ENCODE data around the gene OBSCN. TPM values are rescaled to one million over a fixed set of nuclear protein-coding genes. Genes with fewer than 3 reads are reported as not detected.

Gene OBSCN
- total and polyA plus RNA-seq, 7 experiments from 2014 or later, result 1.3 to 132 (median 76.4) TPM

DNA sequence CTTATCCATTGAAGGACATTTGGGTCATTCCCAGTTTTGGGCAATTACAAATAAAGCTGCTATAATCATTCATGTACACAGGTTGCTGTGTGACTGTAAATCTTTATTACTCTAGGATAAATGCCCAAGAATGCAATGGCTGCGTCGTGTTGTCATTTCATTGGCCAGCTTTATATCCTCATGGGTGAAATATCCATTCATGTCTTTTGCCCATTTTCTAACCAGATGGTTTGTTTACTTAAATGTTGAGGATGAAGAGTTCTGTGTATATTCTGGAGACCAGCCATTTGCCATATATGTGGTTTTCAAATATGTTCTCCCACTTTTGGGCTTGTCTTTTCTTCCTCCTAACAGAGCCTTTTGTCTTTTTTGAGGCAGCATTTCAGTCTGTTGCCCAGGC lies 173.5 kb downstream of the OBSCN start:
- POLR2A ChIA-PET, result no interaction called here
- Histone ChIP-seq H3K27me3 (ENCODE audit: control insufficient read depth in 2 of 2, insufficient read depth in 2 of 2, low read length in 2 of 2) (peaks cover 0 to 4% of the 10 kb centered on the region in 2 donors), H3K4me3 (ENCODE audit: low read length) (no peak overlapping the region), H3K9me3 (ENCODE audit: control insufficient read depth in 2 of 3, low read length in 3 of 3) (no peaks in the 10 kb centered on the region), H3K4me1 (ENCODE audit: control insufficient read depth in 2 of 2, insufficient read depth in 2 of 2, low read length in 2 of 2) (no peaks in the 10 kb centered on the region), H3K27ac (ENCODE audit: low read depth, low read length) (no peak overlapping the region), H3K36me3 (ENCODE audit: control insufficient read depth in 2 of 3, insufficient read depth in 3 of 3, low read length in 3 of 3) (no peaks in the 10 kb centered on the region)
- Mint-ChIP-seq H3K4me1 (peaks cover 6 to 18% (median 8%) of the 10 kb centered on the region in 7 donors), H3K4me3 (no peak overlapping the region), H3K36me3 (peaks cover 0 to under 1% (median 0%) of the 10 kb centered on the region in 5 donors), H3K9me3 (no peaks in the 10 kb centered on the region), H3K27me3 (peaks cover 0 to 61% (median 9%) of the 10 kb centered on the region in 5 donors), H3K27ac (no peak overlapping the region)
- DNase-seq, result no peak
- no peak for ATAC-seq
- CTCF ChIA-PET, result no interaction called here
- intact Hi-C loops (cut with micrococcal nuclease), result no loop called here

- intact Hi-C loops (cut with micrococcal nuclease), result no loop called here
- ATAC-seq (no peak), DNase-seq (no peak)
- no peak overlapping the region for H3K4me3 ChIP-seq (ENCODE audit: low read length)
- H3K4me1 ChIP-seq (ENCODE audit: control insufficient read depth in 2 of 2, insufficient read depth in 2 of 2, low read length in 2 of 2), result no peaks in the 10 kb centered on the region
- ChIA-PET CTCF (no interaction called here), POLR2A (no interaction called here)
- no peaks in the 10 kb centered on the region for H3K9me3 ChIP-seq (ENCODE audit: control insufficient read depth in 2 of 3, low read length in 3 of 3)
- Mint-ChIP-seq H3K27me3 (peaks cover 0 to 61% (median 8%) of the 10 kb centered on the region in 5 donors), H3K36me3 (no peaks in the 10 kb centered on the region), H3K4me1 (peaks cover 5 to 11% (median 5%) of the 10 kb centered on the region in 7 donors), H3K27ac (no peak overlapping the region), H3K9me3 (no peaks in the 10 kb centered on the region), H3K4me3 (no peak overlapping the region)
- H3K27ac ChIP-seq (ENCODE audit: low read depth, low read length), result no peak overlapping the region
- peaks cover 0 to 4% of the 10 kb centered on the region in 2 donors for H3K27me3 ChIP-seq (ENCODE audit: control insufficient read depth in 2 of 2, insufficient read depth in 2 of 2, low read length in 2 of 2)
- no peaks in the 10 kb centered on the region for H3K36me3 ChIP-seq (ENCODE audit: control insufficient read depth in 2 of 3, insufficient read depth in 3 of 3, low read length in 3 of 3)
Measured at GRCh38 chr1:228383773-228384172, 175.9 kb downstream of the OBSCN start.

DNA sequence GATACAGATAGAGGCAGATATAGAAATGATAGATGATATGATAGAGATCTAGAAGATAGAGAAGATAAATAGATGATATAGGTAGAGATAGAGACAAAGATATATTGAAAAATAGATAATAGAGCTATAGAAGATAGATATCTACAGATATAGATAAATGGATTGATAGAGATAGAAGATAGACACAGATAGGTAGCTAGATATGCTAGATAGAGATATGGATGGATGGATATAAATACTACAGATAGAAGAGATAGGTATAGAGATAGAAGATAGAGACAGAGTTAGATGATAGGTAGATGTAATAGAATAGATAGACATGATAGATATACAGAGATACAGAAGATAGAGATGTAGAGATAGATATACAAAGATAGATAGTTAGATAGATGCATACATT lies 177.4 kb downstream of the OBSCN start:
- no peak for ATAC-seq
- intact Hi-C loops (cut with micrococcal nuclease), result no loop called here
- POLR2A ChIA-PET, result no interaction called here
- H3K27me3 ChIP-seq (ENCODE audit: control insufficient read depth in 2 of 2, insufficient read depth in 2 of 2, low read length in 2 of 2), result peaks cover 0 to 4% of the 10 kb centered on the region in 2 donors
- peaks cover 0 to 46% (median 4%) of the 10 kb centered on the region in 5 donors for H3K27me3 Mint-ChIP-seq
- H3K9me3 Mint-ChIP-seq, result peaks cover 0 to 1% (median 0%) of the 10 kb centered on the region in 11 donors
- H3K4me3 Mint-ChIP-seq, result no peak overlapping the region
- no peaks in the 10 kb centered on the region for H3K36me3 ChIP-seq (ENCODE audit: control insufficient read depth in 2 of 3, insufficient read depth in 3 of 3, low read length in 3 of 3)
- no peak for DNase-seq
- no peaks in the 10 kb centered on the region for H3K9me3 ChIP-seq (ENCODE audit: control insufficient read depth in 2 of 3, low read length in 3 of 3)
- H3K27ac Mint-ChIP-seq, result no peak overlapping the region
- no peaks in the 10 kb centered on the region for H3K36me3 Mint-ChIP-seq
- CTCF ChIA-PET, result no interaction called here
- no peaks in the 10 kb centered on the region for H3K4me1 Mint-ChIP-seq
- no peak overlapping the region for H3K4me3 ChIP-seq (ENCODE audit: low read length)
- no peaks in the 10 kb centered on the region for H3K4me1 ChIP-seq (ENCODE audit: control insufficient read depth in 2 of 2, insufficient read depth in 2 of 2, low read length in 2 of 2)
- H3K27ac ChIP-seq (ENCODE audit: low read depth, low read length), result no peak overlapping the region

- Mint-ChIP-seq H3K27me3 (peaks cover 0 to 31% (median 2%) of the 10 kb centered on the region in 5 donors), H3K36me3 (peaks cover 0 to under 1% (median 0%) of the 10 kb centered on the region in 5 donors), H3K27ac (no peak overlapping the region), H3K4me3 (no peak overlapping the region), H3K4me1 (no peaks in the 10 kb centered on the region), H3K9me3 (peaks cover 0 to 1% (median 0%) of the 10 kb centered on the region in 11 donors)
- ChIA-PET CTCF (no interaction called here), POLR2A (no interaction called here)
- Histone ChIP-seq H3K36me3 (ENCODE audit: control insufficient read depth in 2 of 3, insufficient read depth in 3 of 3, low read length in 3 of 3) (no peaks in the 10 kb centered on the region), H3K4me1 (ENCODE audit: control insufficient read depth in 2 of 2, insufficient read depth in 2 of 2, low read length in 2 of 2) (no peaks in the 10 kb centered on the region), H3K9me3 (ENCODE audit: control insufficient read depth in 2 of 3, low read length in 3 of 3) (no peaks in the 10 kb centered on the region), H3K27ac (ENCODE audit: low read depth, low read length) (no peak overlapping the region), H3K27me3 (ENCODE audit: control insufficient read depth in 2 of 2, insufficient read depth in 2 of 2, low read length in 2 of 2) (no peaks in the 10 kb centered on the region), H3K4me3 (ENCODE audit: low read length) (no peak overlapping the region)
- intact Hi-C loops (cut with micrococcal nuclease), result no loop called here
- DNase-seq, result no peak
- ATAC-seq, result no peak
Measured at GRCh38 chr1:228387321-228387720, 179.5 kb downstream of the OBSCN start.

- Mint-ChIP-seq H3K4me1 (peaks cover 0 to under 1% (median 0%) of the 10 kb centered on the region in 7 donors), H3K36me3 (peaks cover 0 to 11% (median 0%) of the 10 kb centered on the region in 5 donors), H3K27ac (peak overlapping the region in 1 of 9 donors; percentile 16), H3K27me3 (peaks cover 0 to 9% (median 0%) of the 10 kb centered on the region in 5 donors), H3K9me3 (peaks cover 0 to 1% (median 0%) of the 10 kb centered on the region in 11 donors), H3K4me3 (no peak overlapping the region)
- H3K27ac ChIP-seq (ENCODE audit: low read depth, low read length), result no peak overlapping the region
- intact Hi-C loops (cut with micrococcal nuclease), result no loop called here
- H3K36me3 ChIP-seq (ENCODE audit: control insufficient read depth in 2 of 3, insufficient read depth in 3 of 3, low read length in 3 of 3), result peaks cover 0 to 29% (median 3%) of the 10 kb centered on the region in 3 experiments
- H3K4me3 ChIP-seq (ENCODE audit: low read length), result no peak overlapping the region
- no peak for ATAC-seq
- CTCF ChIA-PET, result no interaction called here
- H3K4me1 ChIP-seq (ENCODE audit: control insufficient read depth in 2 of 2, insufficient read depth in 2 of 2, low read length in 2 of 2), result no peaks in the 10 kb centered on the region
- no peak for DNase-seq
- no peaks in the 10 kb centered on the region for H3K27me3 ChIP-seq (ENCODE audit: control insufficient read depth in 2 of 2, insufficient read depth in 2 of 2, low read length in 2 of 2)
- POLR2A ChIA-PET, result interaction anchor here (0.9 kb wide), 1 partner anchor 15 kb away, joined by 3 read pairs; no protein-coding TSS in a partner anchor
- H3K9me3 ChIP-seq (ENCODE audit: control insufficient read depth in 2 of 3, low read length in 3 of 3), result no peaks in the 10 kb centered on the region
Measured at GRCh38 chr1:228390649-228391048, 182.8 kb downstream of the OBSCN start.

DNA sequence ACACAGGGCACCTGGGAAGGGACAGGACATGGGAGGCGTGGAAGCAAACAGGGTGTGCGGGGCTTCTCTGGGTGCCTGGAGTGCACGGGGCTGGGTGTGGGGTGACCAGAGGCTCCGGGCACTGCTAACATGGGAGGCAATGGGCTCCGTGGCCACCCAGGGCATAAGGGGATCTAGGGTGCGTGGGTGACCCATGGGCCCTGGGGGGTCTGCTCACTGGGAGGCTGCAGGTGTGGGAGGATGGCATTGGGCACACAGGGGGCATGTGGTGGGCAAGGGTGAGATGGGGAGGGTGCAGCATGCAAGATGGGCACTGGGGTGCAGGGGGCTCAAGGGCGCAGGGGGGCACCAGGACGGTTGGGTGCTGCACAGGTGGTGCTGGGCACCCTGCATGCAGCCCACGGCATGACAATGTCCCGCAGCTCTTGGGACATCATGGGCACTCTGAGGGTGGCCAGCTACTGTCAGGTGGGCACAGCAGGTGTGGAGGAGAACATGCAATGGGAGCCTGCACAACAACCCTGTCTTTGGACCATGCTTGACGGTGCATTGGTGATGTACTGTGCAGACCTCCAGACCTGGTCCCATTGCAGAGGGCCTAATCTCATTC lies 183.7 kb downstream of the OBSCN start:
- no peak for DNase-seq
- CTCF ChIA-PET, result interaction anchor here (0.7 kb wide), 1 partner anchor 29 kb away, joined by 4 read pairs; no protein-coding TSS in a partner anchor
- peaks cover 0 to 5% (median 0%) of the 10 kb centered on the region in 7 donors for H3K4me1 Mint-ChIP-seq

More for the DNA sequence above, 183.7 kb downstream of the OBSCN start:
- intact Hi-C loops (cut with micrococcal nuclease), result no loop called here
- H3K4me3 ChIP-seq (ENCODE audit: low read length), result no peak overlapping the region
- Mint-ChIP-seq H3K36me3 (peaks cover 0 to 15% (median 0%) of the 10 kb centered on the region in 5 donors), H3K27me3 (peaks cover 0 to 2% (median 0%) of the 10 kb centered on the region in 5 donors), H3K9me3 (peaks cover 0 to 1% (median 0%) of the 10 kb centered on the region in 11 donors), H3K27ac (peak overlapping the region in 2 of 9 donors; percentile 3 to 16), H3K4me3 (no peak overlapping the region)
- peaks cover 3 to 38% (median 4%) of the 10 kb centered on the region in 3 experiments for H3K36me3 ChIP-seq (ENCODE audit: control insufficient read depth in 2 of 3, insufficient read depth in 3 of 3, low read length in 3 of 3)
- POLR2A ChIA-PET, result interaction anchor here (0.5 kb wide), 1 partner anchor 36 kb away, joined by 4 read pairs; no protein-coding TSS in a partner anchor
- H3K27ac ChIP-seq (ENCODE audit: low read depth, low read length), result no peak overlapping the region
- peak; percentile 21 for ATAC-seq
- no peaks in the 10 kb centered on the region for H3K27me3 ChIP-seq (ENCODE audit: control insufficient read depth in 2 of 2, insufficient read depth in 2 of 2, low read length in 2 of 2)
- no peaks in the 10 kb centered on the region for H3K4me1 ChIP-seq (ENCODE audit: control insufficient read depth in 2 of 2, insufficient read depth in 2 of 2, low read length in 2 of 2)
- H3K9me3 ChIP-seq (ENCODE audit: control insufficient read depth in 2 of 3, low read length in 3 of 3), result no peaks in the 10 kb centered on the region

Measured in naive thymus-derived CD4-positive, alpha-beta T cell (primary cell).